PC-9 (cell line): ENCODE measurements around the gene CD2AP. TPM values are rescaled to one million over a fixed set of nuclear protein-coding genes. Genes with fewer than 3 reads are reported as not detected.

Source experiments
- BruUV-seq: library from RNA; stranded (reverse); fragments of 400-500 nt; replicated peaks from 2 replicates; lab custom pipeline; 2021; lab: Mats Ljungman, UMichigan
- CTCF ChIA-PET: fragments of 300-600 bp; sonication (Branson Sonifier 250); formaldehyde crosslinking; loops from one replicate; lab custom pipeline; 2022; ENCODE audit warnings: antibody characterized with exemption; lab: Charles Lee
- POLR2A ChIA-PET: fragments of 300-600 bp; sonication (Branson Sonifier 250); formaldehyde crosslinking; loops from one replicate; lab custom pipeline; 2022; ENCODE audit warnings: antibody characterized with exemption; ENCODE audit not compliant: unreplicated experiment; lab: Charles Lee
- DNase-seq, 2 experiments: peaks; one replicate each; pipeline versions ENCODE4 v3.0.0 to v3.0.0-alpha.2; 2015 to 2022; ENCODE audit warnings: mixed read lengths in 1 of 2
- H2AFZ ChIP-seq: fragments of 200-600 bp; sonication (generic); 2 replicates; pipeline ENCODE4 v1.8.1; 2017; ENCODE audit warnings: antibody characterized with exemption
- H3F3A ChIP-seq: fragments of 200-600 bp; sonication (generic); 2 replicates; pipeline ENCODE4 v1.8.1; 2017; ENCODE audit warnings: antibody characterized with exemption, mild to moderate bottlenecking, low read depth; ENCODE audit not compliant: insufficient read depth
- H3K27ac ChIP-seq: fragments of 200-600 bp; sonication (generic); 2 replicates; pipeline ENCODE4 v1.6.1; 2016; ENCODE audit warnings: mixed run types
- H3K27me3 ChIP-seq: fragments of 200-600 bp; sonication (generic); 2 replicates; pipeline ENCODE4 v1.6.1; 2016; ENCODE audit warnings: low read depth, mixed run types; ENCODE audit not compliant: insufficient read depth
- H3K36me3 ChIP-seq: fragments of 200-600 bp; sonication (generic); 2 replicates; pipeline ENCODE4 v1.6.1; 2016; ENCODE audit warnings: low read depth, mixed run types
- H3K4me1 ChIP-seq: fragments of 200-600 bp; sonication (generic); replicated peaks from 2 replicates; pipeline ENCODE4 v1.6.1; 2016; ENCODE audit warnings: mixed run types; ENCODE audit not compliant: insufficient read depth
- H3K4me2 ChIP-seq: fragments of 200-600 bp; sonication (generic); 2 replicates; pipeline ENCODE4 v1.6.1; 2017; ENCODE audit warnings: mixed run types
- H3K4me3 ChIP-seq: fragments of 200-600 bp; sonication (generic); 2 replicates; pipeline ENCODE4 v1.6.1; 2016; ENCODE audit warnings: mixed run types
- H3K79me2 ChIP-seq: fragments of 200-600 bp; sonication (generic); 2 replicates; pipeline ENCODE4 v1.6.1; 2017; ENCODE audit warnings: low read depth, mixed run types
- H3K9me2 ChIP-seq: fragments of 200-600 bp; sonication (generic); 2 replicates; pipeline ENCODE4 v1.8.1; 2017; ENCODE audit warnings: mild to moderate bottlenecking; ENCODE audit not compliant: insufficient read depth
- H3K9me3 ChIP-seq: fragments of 200-600 bp; sonication (generic); 2 replicates; pipeline ENCODE4 v1.8.1; 2016; ENCODE audit warnings: low read depth; ENCODE audit not compliant: insufficient read depth
- H4K20me1 ChIP-seq: fragments of 200-600 bp; sonication (generic); 2 replicates; pipeline ENCODE4 v1.8.1; 2017; ENCODE audit not compliant: insufficient read depth
- CTCF ChIP-seq: fragments of 200-600 bp; sonication (generic); conservative IDR thresholded peaks from 2 replicates; pipeline ENCODE4 v1.6.1; 2017; ENCODE audit warnings: mixed run types, antibody characterized with exemption, mild to moderate bottlenecking, moderate library complexity
- EZH2 ChIP-seq: fragments of 200-600 bp; sonication (generic); IDR thresholded peaks from 2 replicates; pipeline ENCODE4 v1.8.0; 2017; ENCODE audit warnings: antibody characterized with exemption, low read depth
- intact Hi-C: fragments of 100-400 bp; cut with micrococcal nuclease; formaldehyde crosslinking; loops from one replicate; pipeline ENCODE4 v1.10.0; 2022; ENCODE audit not compliant: unreplicated experiment
- total RNA-seq: library from RNA; stranded (reverse); gene quantifications from 2 replicates; pipeline ENCODE4 v1.2.3, GENCODE V29; 2021

Gene CD2AP
- total RNA-seq, 1 experiment from 2014 or later: 55.5 TPM

DNA sequence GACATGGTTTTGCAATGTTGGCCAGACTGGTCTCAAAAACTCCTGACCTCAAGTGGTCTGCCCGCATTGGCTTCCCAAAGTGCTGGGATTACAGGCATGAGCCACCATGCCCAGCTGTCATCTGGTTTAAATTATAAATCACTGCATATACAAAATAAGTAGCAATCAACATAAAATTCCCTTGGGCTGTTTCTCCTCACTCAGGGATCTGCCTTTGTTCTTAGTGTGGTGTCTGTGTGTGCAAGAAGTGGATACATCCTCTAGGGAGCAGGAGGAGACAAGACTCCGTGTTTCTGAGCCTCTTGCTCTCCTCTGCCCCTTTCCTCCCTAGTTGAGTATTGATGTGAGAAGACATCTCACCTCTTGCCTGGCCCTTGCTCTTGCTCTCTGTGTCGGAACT, 155.6 kb downstream of the CD2AP start:
- H3K9me3 ChIP-seq: no peaks in the 10 kb centered on the region
- no peak for DNase-seq
- H3F3A ChIP-seq: 0 out of 2 replicates have a peak, but pooled peaks cover 5% of the 10 kb centered on the region
- TF ChIP-seq CTCF (no peak), EZH2 (no peak)
- no peaks in the 10 kb centered on the region for H4K20me1 ChIP-seq
- no peaks in the 10 kb centered on the region for H3K36me3 ChIP-seq
- H3K4me2 ChIP-seq: no peak overlapping the region
- H3K4me1 ChIP-seq: peaks cover 5% of the 10 kb centered on the region
- CTCF ChIA-PET: interaction anchor here (1.0 kb wide), 2 partner anchors 99 to 147 kb away, joined by 3 read pairs; no protein-coding TSS in a partner anchor
- intact Hi-C loops: loop anchor here (10.0 kb wide), 1 partner anchor 1192 kb away; no protein-coding TSS in a partner anchor
- H2AFZ ChIP-seq: no peak overlapping the region
- H3K79me2 ChIP-seq: no peaks in the 10 kb centered on the region
- no peak overlapping the region for H3K4me3 ChIP-seq
- no TSS peak for BruUV-seq
- POLR2A ChIA-PET: no interaction called here
- no peaks in the 10 kb centered on the region for H3K9me2 ChIP-seq
- no peak overlapping the region for H3K27ac ChIP-seq
- H3K27me3 ChIP-seq: no peaks in the 10 kb centered on the region

GRCh38 chr6:47634210-47635047, 156.8 kb downstream of the CD2AP start:
- H2AFZ ChIP-seq: no peak overlapping the region
- POLR2A ChIA-PET: interaction anchor here (0.5 kb wide), 1 partner anchor 53 kb away, joined by 3 read pairs; no protein-coding TSS in a partner anchor
- intact Hi-C loops: loop anchor here (10.0 kb wide), 1 partner anchor 1190 kb away; no protein-coding TSS in a partner anchor
- H3K4me1 ChIP-seq: peaks cover 5% of the 10 kb centered on the region
- TF ChIP-seq EZH2 (no peak), CTCF (no peak)
- H4K20me1 ChIP-seq: no peaks in the 10 kb centered on the region
- H3K27me3 ChIP-seq: no peaks in the 10 kb centered on the region
- H3K4me3 ChIP-seq: no peak overlapping the region
- DNase-seq: no peak
- H3K36me3 ChIP-seq: no peaks in the 10 kb centered on the region
- 0 out of 2 replicates have a peak, but pooled peaks cover 5% of the 10 kb centered on the region for H3F3A ChIP-seq
- H3K9me3 ChIP-seq: no peaks in the 10 kb centered on the region
- no peak overlapping the region for H3K27ac ChIP-seq
- H3K4me2 ChIP-seq: no peak overlapping the region
- CTCF ChIA-PET: interaction anchor here (1.0 kb wide), 2 partner anchors 98 to 146 kb away, joined by 3 read pairs; no protein-coding TSS in a partner anchor
- BruUV-seq: no TSS peak
- no peaks in the 10 kb centered on the region for H3K9me2 ChIP-seq
- H3K79me2 ChIP-seq: no peaks in the 10 kb centered on the region

GRCh38 chr6:47646689-47647088, 169.1 kb downstream of the CD2AP start:
- no peak overlapping the region for H3K4me2 ChIP-seq
- TF ChIP-seq CTCF: no peak
- TF ChIP-seq EZH2: no peak
- no peak overlapping the region for H3K4me3 ChIP-seq
- BruUV-seq: no TSS peak
- no peak overlapping the region for H2AFZ ChIP-seq
- DNase-seq: no peak
- peaks cover 7% of the 10 kb centered on the region; the same call in 1 of the 2 replicates for H3F3A ChIP-seq
- ChIA-PET POLR2A (interaction anchor here (0.7 kb wide), 1 partner anchor 87 kb away, joined by 4 read pairs; no protein-coding TSS in a partner anchor), CTCF (no interaction called here)
- H3K27ac ChIP-seq: no peak overlapping the region
- intact Hi-C loops: no loop called here
- no peaks in the 10 kb centered on the region for H3K27me3 ChIP-seq
- H3K9me2 ChIP-seq: no peaks in the 10 kb centered on the region
- H3K79me2 ChIP-seq: no peaks in the 10 kb centered on the region
- no peaks in the 10 kb centered on the region for H4K20me1 ChIP-seq
- H3K36me3 ChIP-seq: no peaks in the 10 kb centered on the region
- no peaks in the 10 kb centered on the region; the same call in 1 of the 2 replicates for H3K9me3 ChIP-seq
- peaks cover 16% of the 10 kb centered on the region for H3K4me1 ChIP-seq
